ENCODE data around the gene MAP3K6.

GRCh38 chr1:27413004-27413403 is 46.2 kb upstream of the MAP3K6 start:
- TF ChIP-seq CTCF (conservative IDR thresholded peaks at IDR 0.05; ENCODE audit: low read depth, low read length) (no peak), EZH2 (IDR thresholded peaks at IDR 0.05; ENCODE audit: low read length, unreplicated experiment) (no peak), EZH2phosphoT487 (IDR thresholded peaks at IDR 0.05; ENCODE audit: borderline replicate concordance, low read length) (no peak)

Data from PC-3 (cell line).